Frontal cortex (tissue), 4 donors: ENCODE measurements around the gene FAH. TPM values are rescaled to one million over a fixed set of nuclear protein-coding genes. Genes with fewer than 3 reads are reported as not detected.
"Not testable (repeated sequence)": the region's sequence is repeated elsewhere in the genome, so short reads cannot be mapped to it uniquely, and the experiment has no call there.

Experiments
- DNase-seq, 2 donors: peaks; one replicate each; pipeline ENCODE4 v3.0.0; 2012; ENCODE audit warnings: low spot score in 2 of 2
- FAIRE-seq: peaks from 2 replicates; lab custom pipeline; 2012; peaks lifted over from hg19 to GRCh38; lab: Jason Lieb, UNC
- total RNA-seq: library from RNA; depleted of rRNA; stranded (reverse); fragments of >200 nt; gene quantifications from one replicate; pipeline ENCODE4 v1.2.3, GENCODE V29; 2014
- donor health status: control.
- donor health status: control.
- donor health status: control.

The FAH gene
- total RNA-seq = 2.9 TPM

- FAIRE-seq (no peak), DNase-seq (no peak)
Observed at GRCh38 chr15:80152896-80153876, at the start of gene FAH. FAH (plus strand) TSS chr15:80152999; CDS start chr15:80153055, 56 bp downstream.

DNA sequence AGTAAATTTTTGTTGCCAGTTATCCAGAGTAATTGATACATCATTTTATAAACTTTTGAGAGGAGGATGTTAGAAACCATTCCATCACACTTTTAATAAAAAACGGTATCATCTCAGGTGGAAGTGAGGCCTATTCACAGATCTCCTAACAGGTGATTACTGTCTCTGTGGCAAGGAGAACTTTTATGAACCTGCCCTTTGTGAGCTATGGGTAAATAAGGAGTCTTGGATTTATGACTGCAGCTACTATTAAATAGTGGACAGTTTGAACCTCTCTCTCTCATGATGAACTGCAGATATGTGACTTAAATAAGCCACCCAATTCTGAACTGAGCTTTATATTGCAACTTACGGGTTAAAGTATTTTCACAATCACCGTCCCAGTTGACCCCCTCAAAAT, 47.6 kb upstream of the FAH start:
- FAIRE-seq (no peak), DNase-seq (no peak)

GRCh38 chr15:80105595-80105994, 47.2 kb upstream of the FAH start:
- no peak for DNase-seq
- no peak for FAIRE-seq

DNA sequence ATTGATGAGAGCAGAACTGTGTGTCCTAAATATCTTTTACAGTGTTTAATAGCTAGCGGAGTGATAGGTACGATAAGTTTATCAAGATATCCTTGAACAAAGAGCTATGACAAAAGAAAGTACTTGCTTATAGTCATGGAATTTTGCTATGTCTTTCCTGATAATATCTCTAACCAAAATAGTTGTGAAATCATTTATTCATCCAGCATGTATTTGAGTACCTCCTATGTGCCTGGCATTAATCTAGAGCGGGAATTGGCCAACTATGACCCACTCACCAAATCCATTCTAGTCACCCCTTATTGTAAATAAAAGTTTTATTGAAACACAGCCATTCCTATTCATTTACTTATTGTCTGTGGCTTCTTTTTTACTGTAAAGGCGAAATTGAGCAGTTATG, 46.7 kb upstream of the FAH start:
- DNase-seq = no peak
- FAIRE-seq = no peak

DNA sequence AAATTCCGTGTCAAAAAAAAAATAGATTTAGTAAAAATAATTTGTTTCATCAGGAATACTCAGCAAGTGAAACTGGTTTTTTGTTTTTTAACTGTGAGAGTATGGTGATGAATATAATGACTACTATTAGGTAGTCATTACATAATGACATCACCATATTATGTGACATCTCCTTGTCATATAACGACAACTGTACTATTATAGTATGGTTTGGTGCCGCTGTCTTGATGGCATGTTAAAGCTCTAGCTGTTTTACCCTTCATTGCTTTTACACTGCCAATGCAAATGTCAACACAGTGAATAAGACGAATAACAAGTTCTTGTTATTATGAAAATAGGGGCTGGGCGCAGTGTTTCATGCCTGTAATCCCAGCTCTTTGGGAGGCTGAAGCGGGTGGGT, 45.6 kb upstream of the FAH start:
- DNase-seq = no peak
- no peak for FAIRE-seq

- FAIRE-seq = no peak
- no peak for DNase-seq
Observed at GRCh38 chr15:80107774-80108173, 45.0 kb upstream of the FAH start.

GRCh38 chr15:80109388-80109787, 43.4 kb upstream of the FAH start:
- DNase-seq = no peak
- FAIRE-seq = no peak

DNA sequence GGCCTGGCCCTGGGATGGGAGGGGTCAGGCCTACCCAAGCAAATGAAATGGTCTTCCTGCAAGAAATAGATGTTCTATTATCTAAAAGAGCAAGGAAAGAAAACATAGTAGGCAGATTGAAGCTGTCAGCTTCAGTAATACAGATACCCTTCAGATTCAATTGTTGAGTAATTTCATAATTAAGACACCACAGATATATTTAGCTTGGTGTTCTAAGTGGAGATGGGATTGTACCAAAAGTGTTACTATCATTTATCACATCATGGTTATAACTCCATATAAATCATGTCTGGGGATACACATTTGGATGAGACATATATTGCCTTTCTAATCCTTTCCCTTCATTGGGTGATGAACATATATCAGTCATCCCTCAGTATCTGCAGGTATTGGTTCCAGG, 41.9 kb upstream of the FAH start:
- no peak for DNase-seq
- FAIRE-seq = no peak

DNA sequence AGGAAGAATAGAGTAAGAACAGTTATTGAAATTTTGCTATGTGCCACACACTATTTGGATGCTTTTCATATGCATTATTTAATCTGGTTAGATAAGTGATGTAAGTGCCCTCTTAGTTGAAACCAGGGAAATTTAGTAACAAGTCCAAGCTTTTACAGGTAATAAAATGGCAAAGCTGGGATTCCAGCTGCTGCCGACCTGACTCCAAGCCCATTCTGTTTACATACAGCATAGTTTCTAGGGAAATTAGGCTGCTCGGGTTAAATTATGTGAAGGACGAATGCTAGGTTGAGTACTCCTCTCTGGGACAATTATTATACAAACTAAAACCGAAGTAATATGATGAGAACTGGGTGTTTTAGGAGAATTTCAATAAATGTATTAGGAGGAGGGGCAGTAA, 38.7 kb upstream of the FAH start:
- FAIRE-seq (no peak), DNase-seq (no peak)

GRCh38 chr15:80115021-80115420, 37.8 kb upstream of the FAH start:
- no peak for FAIRE-seq

DNA sequence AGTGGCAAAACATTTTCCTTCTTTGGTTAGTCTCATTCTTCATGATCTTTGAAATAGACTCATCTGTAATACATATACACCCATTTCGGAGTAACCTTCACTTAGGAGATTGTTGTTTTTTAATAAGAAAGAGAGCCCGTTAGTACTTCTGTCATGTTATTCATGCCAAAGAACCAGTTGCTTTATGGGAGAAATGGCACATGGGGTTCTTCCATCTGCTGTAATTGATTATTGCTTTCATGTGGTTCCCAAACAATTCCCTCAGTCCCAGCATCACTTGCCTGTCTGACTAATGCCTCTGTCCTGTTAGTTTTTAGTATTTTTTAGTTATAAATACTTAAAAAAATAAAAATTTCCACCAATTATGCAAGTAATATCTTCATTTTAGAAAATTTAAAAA, 33.8 kb upstream of the FAH start:
- DNase-seq = no peak
- FAIRE-seq = no peak

More at GRCh38 chr15:80115021-80115420, 37.8 kb upstream of the FAH start:
- DNase-seq = no peak

DNA sequence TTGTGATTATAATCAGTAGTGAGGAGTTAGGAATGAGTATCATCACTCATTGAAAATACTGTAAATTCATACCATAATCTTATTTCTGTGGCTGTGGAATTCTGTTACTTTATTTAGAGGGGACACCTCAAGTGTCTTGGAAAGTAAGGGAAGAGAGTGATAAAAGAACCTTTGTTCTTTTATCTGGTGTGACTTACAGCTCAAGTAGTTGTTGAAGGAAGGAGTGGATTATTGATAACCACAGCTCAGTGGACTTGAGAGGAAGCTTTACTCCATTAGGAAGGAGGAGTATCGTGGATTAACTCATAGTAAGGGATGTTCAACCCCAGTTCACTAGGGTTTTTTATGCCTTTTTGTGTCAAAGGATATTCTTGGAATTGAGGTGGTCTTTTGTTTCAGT, 32.2 kb upstream of the FAH start:
- no peak for FAIRE-seq
- DNase-seq = no peak

DNA sequence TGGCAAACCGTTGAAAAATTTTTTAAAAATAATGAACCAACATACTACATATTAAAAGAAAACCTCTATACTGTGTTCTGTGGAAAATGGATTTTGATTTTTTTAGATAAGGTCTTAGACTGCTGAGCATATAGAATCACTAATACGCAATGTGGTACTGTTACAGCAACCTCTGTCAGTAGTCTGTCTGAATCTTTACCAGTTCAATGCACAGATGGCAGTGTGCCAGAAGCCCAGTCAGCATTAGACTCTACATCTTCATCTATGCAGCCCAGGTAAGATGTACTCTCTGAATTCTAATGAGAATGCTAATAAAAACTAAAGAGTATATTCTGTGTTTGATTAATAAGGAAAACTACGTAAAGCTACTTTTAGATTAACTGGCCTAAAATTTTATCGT, 31.3 kb upstream of the FAH start:
- no peak for DNase-seq
- FAIRE-seq = no peak

- no peak for FAIRE-seq
- no peak for DNase-seq
Observed at GRCh38 chr15:80123034-80123433, 29.8 kb upstream of the FAH start.

GRCh38 chr15:80127253-80127652, 25.5 kb upstream of the FAH start:
- DNase-seq, FAIRE-seq: not testable (repeated sequence)

- DNase-seq (no peak), FAIRE-seq (no peak)
Observed at GRCh38 chr15:80127911-80128310, 24.9 kb upstream of the FAH start.

GRCh38 chr15:80132382-80132781, 20.4 kb upstream of the FAH start:
- no peak for FAIRE-seq

DNA sequence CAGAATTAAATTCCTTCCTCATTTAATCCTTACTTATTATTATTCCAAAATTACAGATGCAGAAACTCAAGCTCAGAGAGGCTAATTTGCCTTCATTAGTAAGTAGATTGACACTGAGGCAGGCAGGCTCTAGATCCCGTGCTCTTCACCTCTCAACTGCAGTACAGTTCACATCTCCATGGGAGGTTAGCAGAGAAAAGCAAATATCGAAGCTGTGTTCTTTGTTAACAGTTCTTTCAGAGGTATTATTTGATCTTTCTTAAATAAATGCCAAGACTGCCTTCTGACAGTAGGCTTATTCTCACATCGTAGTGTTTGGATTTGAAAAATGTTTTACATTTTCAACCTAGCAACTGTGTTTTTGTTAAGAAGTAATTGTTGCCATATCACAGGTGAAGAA, 15.9 kb upstream of the FAH start:
- FAIRE-seq (no peak), DNase-seq (no peak)

More at GRCh38 chr15:80132382-80132781, 20.4 kb upstream of the FAH start:
- no peak for DNase-seq

- DNase-seq (no peak), FAIRE-seq (no peak)
Observed at GRCh38 chr15:80138961-80139360, 13.8 kb upstream of the FAH start.

GRCh38 chr15:80140909-80141308, 11.9 kb upstream of the FAH start:
- DNase-seq = no peak
- FAIRE-seq = no peak

GRCh38 chr15:80141916-80142598, 10.7 kb upstream of the FAH start:
- DNase-seq (no peak), FAIRE-seq (no peak)
